CD14-positive monocyte (primary cell): Measurements from ENCODE around the gene XRCC5. TPM values are rescaled to one million over a fixed set of nuclear protein-coding genes. Genes with fewer than 3 reads are reported as not detected.

ENCODE experiments used
- DNase-seq, 3 donors: peaks; one replicate each; pipeline ENCODE4 v3.0.0-alpha.2; 2011 to 2022
- H2AFZ ChIP-seq: 2 replicates; pipeline ENCODE4 v1.6.0; 2012; ENCODE audit warnings: mild to moderate bottlenecking, low read depth, low read length, inconsistent platforms; ENCODE audit not compliant: insufficient read depth, poor library complexity, severe bottlenecking
- H3K27ac ChIP-seq, 2 donors: 1 replicate in 1 of 2; 2 replicates in 1 of 2; pipeline ENCODE4 v1.5.1; 2012 to 2013; ENCODE audit warnings: low read length in 2 of 2, control low read depth in 1 of 2, inconsistent platforms in 1 of 2, low read depth in 1 of 2, mild to moderate bottlenecking in 1 of 2
- H3K27me3 ChIP-seq, 2 donors: one replicate each; pipeline versions ENCODE4 v1.6.0 to v1.6.1; 2011 to 2013; ENCODE audit warnings: low read length in 2 of 2; ENCODE audit not compliant: control insufficient read depth in 2 of 2, insufficient read depth in 2 of 2
- H3K36me3 ChIP-seq, 2 donors: replicated peaks in 1 of 2; 1 replicate in 1 of 2; 2 replicates in 1 of 2; pipeline versions ENCODE4 v1.5.1 to v1.6.1; 2012 to 2013; ENCODE audit warnings: low read length in 2 of 2, control low read depth in 1 of 2, inconsistent platforms in 1 of 2, mild to moderate bottlenecking in 1 of 2; ENCODE audit not compliant: insufficient read depth in 2 of 2, control insufficient read depth in 1 of 2
- H3K4me1 ChIP-seq, 2 donors: 1 replicate in 1 of 2; 2 replicates in 1 of 2; pipeline versions ENCODE4 v1.5.1 to v1.6.1; 2012 to 2013; ENCODE audit warnings: low read length in 2 of 2, control low read depth in 1 of 2, inconsistent platforms in 1 of 2, mild to moderate bottlenecking in 1 of 2, moderate library complexity in 1 of 2; ENCODE audit not compliant: insufficient read depth in 2 of 2, control insufficient read depth in 1 of 2
- H3K4me2 ChIP-seq: replicated peaks from 2 replicates; pipeline ENCODE3; 2012; ENCODE audit warnings: low read length, moderate library complexity, mild to moderate bottlenecking; ENCODE audit not compliant: poor library complexity, severe bottlenecking; ENCODE audit errors: extremely low read depth
- H3K4me3 ChIP-seq, 3 experiments: fragments of 200-600 bp in 1 of 3; sonication (generic) in 1 of 3; replicated peaks in 1 of 3; 1 replicate in 2 of 3; 2 replicates in 1 of 3; pipeline ENCODE4 v1.5.1; 2011 to 2013; ENCODE audit warnings: low read length in 3 of 3, mild to moderate bottlenecking in 3 of 3, control low read depth in 2 of 3, low read depth in 2 of 3, inconsistent platforms in 1 of 3, moderate library complexity in 1 of 3
- H3K79me2 ChIP-seq: 2 replicates; pipeline ENCODE4 v1.6.0; 2012; ENCODE audit warnings: mild to moderate bottlenecking, control low read depth, inconsistent platforms, low read length, moderate library complexity; ENCODE audit not compliant: insufficient read depth
- H3K9ac ChIP-seq: 2 replicates; pipeline ENCODE4 v1.6.0; 2017; ENCODE audit warnings: low read length, mild to moderate bottlenecking; ENCODE audit not compliant: insufficient read depth, poor library complexity, severe bottlenecking
- H3K9me3 ChIP-seq, 2 donors: replicated peaks in 1 of 2; 1 replicate in 1 of 2; 2 replicates in 1 of 2; pipeline versions ENCODE4 v1.5.1 to v1.6.1; 2012 to 2013; ENCODE audit warnings: low read length in 2 of 2, control low read depth in 1 of 2; ENCODE audit not compliant: control insufficient read depth in 1 of 2, insufficient read depth in 1 of 2
- H4K20me1 ChIP-seq: 2 replicates; pipeline ENCODE4 v1.6.0; 2012; ENCODE audit warnings: mild to moderate bottlenecking, low read length, control low read depth, moderate library complexity; ENCODE audit not compliant: insufficient read depth
- H3K27ac Mint-ChIP-seq, 7 donors: one replicate each; pipeline ENCODE4 v1.8.0; 2020; ENCODE audit warnings: mild to moderate bottlenecking in 7 of 7, mixed read lengths in 7 of 7, moderate library complexity in 6 of 7, inconsistent platforms in 2 of 7
- H3K27me3 Mint-ChIP-seq, 3 donors: one replicate each; pipeline ENCODE4 v1.8.0; 2021 to 2022; ENCODE audit warnings: low read depth in 3 of 3, mild to moderate bottlenecking in 3 of 3, mixed read lengths in 3 of 3, moderate library complexity in 3 of 3, inconsistent platforms in 1 of 3
- H3K36me3 Mint-ChIP-seq, 2 donors: one replicate each; pipeline ENCODE4 v1.8.0; 2020; ENCODE audit warnings: mixed read lengths in 2 of 2, inconsistent platforms in 1 of 2, mild to moderate bottlenecking in 1 of 2
- H3K4me1 Mint-ChIP-seq: one replicate; pipeline ENCODE4 v1.8.0; 2020; ENCODE audit warnings: mild to moderate bottlenecking, mixed read lengths
- H3K4me3 Mint-ChIP-seq, 2 donors: one replicate each; pipeline ENCODE4 v1.8.0; 2020; ENCODE audit warnings: mild to moderate bottlenecking in 2 of 2, mixed read lengths in 2 of 2, moderate library complexity in 1 of 2
- H3K9me3 Mint-ChIP-seq, 7 donors: one replicate each; pipeline ENCODE4 v1.8.0; 2020 to 2022; ENCODE audit warnings: mixed read lengths in 7 of 7, mild to moderate bottlenecking in 6 of 7, moderate library complexity in 6 of 7, inconsistent platforms in 2 of 7
- WGBS: methylation state at CpG from one replicate; pipeline ENCODE4 v1.1.5; 2013; ENCODE audit warnings: missing lambda C conversion rate; ENCODE audit not compliant: insufficient coverage; 5-methylcytosine and 5-hydroxymethylcytosine counted together
- intact Hi-C, 2 donors: fragments of 100-400 bp; cut with micrococcal nuclease; formaldehyde crosslinking; loops; one replicate each; pipeline versions ENCODE4 v1.15.0 to v1.15.1; 2023
- polyA plus RNA-seq, 3 donors: library from polyadenylated mRNA; depleted of rRNA in 1 of 3; unstranded in 2 of 3; stranded (reverse) in 1 of 3; fragments of 300-500 nt in 2 of 3; fragments of >200 nt in 1 of 3; fragmentation: Illumina TruSeq in 2 of 3; gene quantifications; 1 replicate in 2 of 3; 2 replicates in 1 of 3; pipeline ENCODE4 v1.2.3, GENCODE V29; 2012 to 2021
- TF ChIP-seq, protein P1 (sequence below): fragments of 200-600 bp; IDR thresholded peaks from one replicate; pipeline ENCODE4 v1.8.0; 2022; ENCODE audit warnings: antibody characterized with exemption, mild to moderate bottlenecking

The XRCC5 gene
- polyA plus RNA-seq, 3 donors = 55.3 to 281 (median 258) TPM

DNA sequence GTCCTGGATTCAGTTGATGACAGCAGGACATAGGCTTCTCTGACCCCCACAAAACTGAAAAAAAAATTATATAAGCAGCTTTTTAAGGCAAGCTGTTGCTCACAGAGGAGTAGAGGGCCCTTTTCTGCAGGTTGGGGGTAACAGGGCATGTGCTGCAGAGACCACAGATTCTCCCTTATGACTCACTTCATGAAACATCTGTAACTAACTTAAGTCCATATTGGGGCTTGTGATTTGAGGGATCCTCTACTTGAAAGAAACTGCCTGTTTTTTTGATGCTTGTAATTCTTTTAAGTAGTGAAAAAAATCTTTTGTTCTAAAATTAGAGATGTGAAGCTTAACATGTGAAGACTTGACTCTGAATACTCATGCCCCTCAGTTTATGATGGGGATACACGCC lies 33.4 kb downstream of the XRCC5 start:
- Mint-ChIP-seq H3K27me3 (no peaks in the 10 kb centered on the region), H3K9me3 (no peaks in the 10 kb centered on the region), H3K27ac (no peak overlapping the region), H3K36me3 (peaks cover 22 to 53% of the 10 kb centered on the region in 2 donors), H3K4me1 (no peaks in the 10 kb centered on the region), H3K4me3 (no peak overlapping the region)
- H2AFZ ChIP-seq = no peak overlapping the region
- H3K79me2 ChIP-seq = peaks cover 23% of the 10 kb centered on the region
- no peak for DNase-seq
- no CpG with 5 or more reads among the region's 1 CpG for WGBS
- H3K27ac ChIP-seq = peak overlapping the region in 1 of 2 donors; percentile 4
- no peaks in the 10 kb centered on the region for H3K27me3 ChIP-seq
- H3K36me3 ChIP-seq = peaks cover 98 to 100% of the 10 kb centered on the region in 2 donors
- TF ChIP-seq, protein P1, sequence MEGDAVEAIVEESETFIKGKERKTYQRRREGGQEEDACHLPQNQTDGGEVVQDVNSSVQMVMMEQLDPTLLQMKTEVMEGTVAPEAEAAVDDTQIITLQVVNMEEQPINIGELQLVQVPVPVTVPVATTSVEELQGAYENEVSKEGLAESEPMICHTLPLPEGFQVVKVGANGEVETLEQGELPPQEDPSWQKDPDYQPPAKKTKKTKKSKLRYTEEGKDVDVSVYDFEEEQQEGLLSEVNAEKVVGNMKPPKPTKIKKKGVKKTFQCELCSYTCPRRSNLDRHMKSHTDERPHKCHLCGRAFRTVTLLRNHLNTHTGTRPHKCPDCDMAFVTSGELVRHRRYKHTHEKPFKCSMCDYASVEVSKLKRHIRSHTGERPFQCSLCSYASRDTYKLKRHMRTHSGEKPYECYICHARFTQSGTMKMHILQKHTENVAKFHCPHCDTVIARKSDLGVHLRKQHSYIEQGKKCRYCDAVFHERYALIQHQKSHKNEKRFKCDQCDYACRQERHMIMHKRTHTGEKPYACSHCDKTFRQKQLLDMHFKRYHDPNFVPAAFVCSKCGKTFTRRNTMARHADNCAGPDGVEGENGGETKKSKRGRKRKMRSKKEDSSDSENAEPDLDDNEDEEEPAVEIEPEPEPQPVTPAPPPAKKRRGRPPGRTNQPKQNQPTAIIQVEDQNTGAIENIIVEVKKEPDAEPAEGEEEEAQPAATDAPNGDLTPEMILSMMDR = no peak
- H3K4me2 ChIP-seq = no peak overlapping the region
- peaks cover 82% of the 10 kb centered on the region for H4K20me1 ChIP-seq
- no peaks in the 10 kb centered on the region for H3K4me1 ChIP-seq
- H3K9me3 ChIP-seq = no peaks in the 10 kb centered on the region
- no peak overlapping the region for H3K4me3 ChIP-seq
- no peak overlapping the region for H3K9ac ChIP-seq
- intact Hi-C loops = no loop called here

DNA sequence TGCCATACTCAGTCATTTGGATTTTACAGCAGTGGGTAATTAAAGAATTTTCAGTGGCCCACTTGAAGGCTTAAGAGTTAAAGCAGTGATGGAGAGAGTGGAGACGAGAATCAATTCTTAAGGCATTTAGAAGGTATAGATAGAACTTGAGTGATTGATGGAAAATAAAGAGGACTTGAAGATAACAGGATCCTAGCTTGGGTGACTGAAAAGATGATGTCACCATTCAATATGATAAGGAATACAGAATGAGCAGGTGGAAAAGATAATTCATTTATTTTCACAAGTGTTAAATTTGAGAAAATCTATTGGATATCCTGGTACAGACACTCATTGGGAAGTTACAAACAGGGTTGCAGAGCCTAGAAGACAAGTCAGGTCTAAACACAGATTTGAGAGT lies 35.2 kb downstream of the XRCC5 start:
- Mint-ChIP-seq H3K9me3 (no peaks in the 10 kb centered on the region), H3K4me1 (no peaks in the 10 kb centered on the region), H3K36me3 (peaks cover 20 to 36% of the 10 kb centered on the region in 2 donors), H3K4me3 (no peak overlapping the region), H3K27me3 (no peaks in the 10 kb centered on the region), H3K27ac (no peak overlapping the region)
- DNase-seq = no peak
- Histone ChIP-seq H3K27me3 (no peaks in the 10 kb centered on the region), H3K4me2 (no peak overlapping the region), H3K27ac (no peak overlapping the region), H3K36me3 (peaks cover 98 to 100% of the 10 kb centered on the region in 2 donors), H3K9ac (no peak overlapping the region), H3K9me3 (no peaks in the 10 kb centered on the region), H3K4me1 (no peaks in the 10 kb centered on the region), H3K4me3 (no peak overlapping the region), H2AFZ (no peak overlapping the region), H4K20me1 (peaks cover 80% of the 10 kb centered on the region), H3K79me2 (peaks cover 22% of the 10 kb centered on the region)
- intact Hi-C loops = no loop called here
- WGBS = no CpG with 5 or more reads among the region's 1 CpG
- TF ChIP-seq, protein P1 = no peak
